HG02759 (cell line): ENCODE measurements around the gene CC2D1A.
"Not testable (repeated sequence)": the region's sequence is repeated elsewhere in the genome, so short reads cannot be mapped to it uniquely, and the experiment has no call there.

Experiments used
- ATAC-seq: cut with Tn5 transposase; IDR thresholded peaks from one replicate; pipeline ENCODE4 v1.9.1; 2021; ENCODE audit warnings: mild to moderate bottlenecking, moderate library complexity; ENCODE audit not compliant: unreplicated experiment

Gene CC2D1A

DNA sequence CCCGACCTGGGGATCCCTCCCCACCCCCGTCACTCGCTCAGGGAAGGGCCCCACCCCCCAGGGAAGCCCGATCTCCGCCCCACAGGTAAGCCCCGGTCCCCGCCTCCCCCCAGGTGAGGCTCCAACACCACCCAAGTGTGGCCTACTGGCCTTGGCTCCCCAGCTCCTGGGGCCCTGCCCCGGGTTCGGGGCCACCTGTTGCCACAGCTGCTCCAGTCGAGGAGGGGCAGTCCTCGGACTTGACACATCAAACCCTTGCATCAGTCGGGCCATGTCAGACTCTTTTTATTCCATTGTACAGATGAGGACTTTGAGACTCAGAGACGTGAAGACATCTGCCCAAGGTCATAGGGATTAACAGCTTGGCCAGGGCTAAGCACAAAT is 512 bp downstream of the CC2D1A start:
- ATAC-seq = peak; percentile 8

DNA sequence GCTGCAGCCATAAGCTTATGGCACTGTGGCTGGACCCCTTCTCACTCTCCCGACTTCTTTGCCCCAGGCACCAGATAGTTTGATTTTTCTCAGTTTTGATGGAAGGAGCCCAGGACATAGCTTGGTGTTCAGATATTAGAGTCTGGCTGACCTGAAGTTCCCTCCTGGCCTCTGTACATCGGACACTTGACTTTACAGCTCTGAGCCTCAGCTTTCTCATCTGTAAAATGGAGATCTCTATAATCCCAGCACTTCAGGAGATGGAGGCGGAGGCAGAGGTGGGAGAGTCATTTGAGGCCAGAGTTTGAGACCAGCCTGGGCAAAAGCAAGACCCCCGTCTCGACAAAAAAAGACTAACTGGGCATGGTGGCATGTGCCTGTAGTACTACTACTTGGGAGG is 909 bp downstream of the CC2D1A start:
- ATAC-seq = no peak

DNA sequence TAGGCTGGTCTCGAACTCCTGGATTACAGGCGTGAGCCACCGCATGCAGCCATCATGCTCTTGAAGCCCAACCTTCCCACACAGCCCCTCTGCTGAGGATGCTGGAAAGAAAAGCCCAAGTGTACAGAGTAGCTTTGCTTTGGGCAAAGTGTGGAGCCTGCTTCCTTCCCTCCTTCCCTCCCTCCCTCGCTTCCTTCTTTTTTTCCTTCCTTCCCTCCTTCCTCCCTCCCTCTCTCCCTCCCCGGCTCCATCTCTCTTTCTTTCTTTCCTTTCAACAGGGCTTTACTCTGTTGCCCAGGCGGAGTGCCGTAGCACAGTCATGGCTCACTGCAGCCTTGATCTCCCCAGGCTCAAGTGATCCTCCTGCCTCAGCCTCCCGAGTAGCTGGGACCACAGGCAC is 2.7 kb downstream of the CC2D1A start:
- ATAC-seq = no peak

DNA sequence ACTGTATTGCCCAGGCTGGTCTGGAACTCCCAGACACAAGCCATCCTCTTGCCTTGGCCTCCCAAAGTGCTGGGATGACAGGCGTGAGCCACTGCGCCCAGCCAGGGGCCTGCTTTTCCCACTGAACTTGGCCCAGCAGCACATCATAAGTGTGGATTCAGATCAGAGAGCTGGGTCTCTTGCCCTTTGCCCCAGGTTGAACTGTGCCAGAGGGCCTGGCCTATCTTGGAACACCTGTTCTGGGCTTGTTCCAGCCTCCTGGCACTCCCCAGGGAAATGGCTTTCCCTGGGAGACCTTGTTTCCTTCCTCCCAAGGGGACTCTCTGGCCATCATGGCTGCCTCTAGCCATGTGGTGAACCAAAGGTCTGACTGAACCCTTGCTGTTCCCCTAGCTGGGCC is 3.4 kb downstream of the CC2D1A start:
- no peak for ATAC-seq

DNA sequence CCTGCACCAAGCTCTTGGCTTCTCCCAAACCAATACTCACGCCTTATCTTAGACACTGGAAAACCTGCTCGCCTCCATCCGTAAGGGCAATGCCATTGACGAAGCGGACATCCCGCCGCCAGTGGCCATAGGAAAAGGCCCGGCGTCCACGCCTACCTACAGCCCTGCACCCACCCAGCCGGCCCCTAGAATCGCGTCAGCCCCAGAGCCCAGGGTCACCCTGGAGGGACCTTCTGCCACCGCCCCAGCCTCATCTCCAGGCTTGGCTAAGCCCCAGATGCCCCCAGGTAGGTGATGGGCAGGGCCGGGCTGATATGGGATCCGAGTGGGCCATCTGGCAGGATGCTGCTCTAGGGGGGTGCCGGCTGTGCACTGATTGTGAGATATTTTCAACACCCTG is 7.4 kb downstream of the CC2D1A start:
- no peak for ATAC-seq

DNA sequence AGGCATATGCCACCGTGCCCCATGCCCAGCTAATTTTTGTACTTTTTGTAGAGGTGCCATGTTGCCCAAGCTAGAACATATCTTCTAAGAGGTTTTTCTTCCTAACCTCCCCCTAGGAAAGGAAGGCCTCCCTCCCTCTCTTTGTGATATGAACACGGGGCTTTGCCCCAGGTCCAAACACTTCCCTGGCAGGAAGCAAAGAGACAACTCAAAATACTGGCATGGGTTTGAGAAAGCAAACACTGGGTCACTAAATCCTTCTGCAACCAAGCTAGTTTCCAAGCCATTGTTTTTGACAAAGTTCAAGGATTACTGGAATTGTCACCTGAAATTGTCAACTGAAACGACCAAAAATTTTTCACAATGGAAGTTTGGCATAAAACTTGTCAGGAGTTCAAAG is 8.8 kb downstream of the CC2D1A start:
- ATAC-seq = no peak

DNA sequence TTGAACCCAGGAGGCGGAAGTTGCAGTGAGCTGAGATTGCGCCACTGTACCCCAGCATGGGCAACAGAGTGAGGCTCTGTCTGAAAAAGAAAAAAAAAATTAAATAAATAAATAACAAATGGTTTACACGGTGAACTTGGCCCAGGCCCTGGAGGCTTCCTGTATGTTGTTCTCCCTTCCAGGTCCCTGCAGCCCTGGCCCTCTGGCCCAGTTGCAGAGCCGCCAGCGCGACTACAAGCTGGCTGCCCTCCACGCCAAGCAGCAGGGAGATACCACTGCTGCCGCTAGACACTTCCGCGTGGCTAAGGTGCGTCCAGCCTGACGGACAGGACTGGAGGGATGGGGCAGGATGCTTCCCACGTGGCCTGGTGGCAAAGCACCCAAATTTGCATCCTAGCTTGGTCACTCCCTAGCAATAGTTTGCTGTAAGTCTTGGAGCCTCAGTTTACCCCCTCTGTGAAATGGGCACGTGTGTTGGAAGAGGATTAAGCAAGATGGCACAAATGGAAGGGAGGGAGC is 11.9 kb downstream of the CC2D1A start:
- ATAC-seq = no peak

DNA sequence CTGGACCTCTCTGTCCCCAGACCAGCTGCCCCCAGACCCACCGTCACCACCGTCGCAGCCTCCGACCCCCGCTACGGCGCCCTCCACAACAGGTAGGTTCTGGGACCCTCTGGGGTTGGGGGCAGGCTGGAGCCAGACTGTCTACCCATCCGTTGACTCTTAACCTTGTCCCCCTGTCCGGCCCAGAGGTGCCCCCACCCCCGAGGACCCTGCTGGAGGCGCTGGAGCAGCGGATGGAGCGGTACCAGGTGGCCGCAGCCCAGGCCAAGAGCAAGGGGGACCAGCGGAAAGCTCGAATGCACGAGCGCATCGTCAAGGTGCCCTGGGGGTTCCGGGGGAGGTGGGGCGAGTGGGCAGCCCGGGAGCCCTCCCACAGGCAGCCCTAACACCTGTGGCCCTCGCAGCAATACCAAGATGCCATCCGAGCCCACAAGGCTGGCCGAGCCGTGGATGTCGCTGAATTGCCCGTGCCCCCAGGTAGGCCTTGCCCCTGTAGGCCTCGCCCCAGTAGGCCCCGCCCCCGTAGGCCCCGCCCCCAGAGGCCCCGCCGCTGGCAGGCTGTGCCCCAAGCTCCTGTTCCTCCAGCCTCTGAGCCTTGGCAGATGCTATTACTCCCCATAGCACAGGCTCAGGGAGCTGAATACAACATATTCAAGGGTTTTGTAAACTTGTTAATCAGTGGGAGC is 12.9 kb downstream of the CC2D1A start:
- ATAC-seq = no peak

DNA sequence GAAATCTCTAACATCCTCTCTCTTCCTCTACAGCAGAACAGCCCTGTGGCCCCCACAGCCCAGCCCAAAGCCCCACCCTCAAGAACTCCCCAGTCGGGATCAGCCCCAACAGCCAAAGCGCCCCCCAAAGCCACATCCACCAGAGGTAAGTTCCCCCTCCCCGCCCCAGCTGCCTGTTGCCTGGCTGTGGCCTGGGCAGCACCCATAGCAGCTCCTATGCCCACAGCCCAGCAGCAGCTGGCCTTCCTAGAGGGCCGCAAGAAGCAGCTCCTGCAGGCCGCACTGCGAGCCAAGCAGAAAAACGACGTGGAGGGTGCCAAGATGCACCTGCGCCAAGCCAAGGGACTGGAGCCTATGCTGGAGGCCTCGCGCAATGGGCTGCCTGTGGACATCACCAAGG is 14.5 kb downstream of the CC2D1A start:
- ATAC-seq = no peak

DNA sequence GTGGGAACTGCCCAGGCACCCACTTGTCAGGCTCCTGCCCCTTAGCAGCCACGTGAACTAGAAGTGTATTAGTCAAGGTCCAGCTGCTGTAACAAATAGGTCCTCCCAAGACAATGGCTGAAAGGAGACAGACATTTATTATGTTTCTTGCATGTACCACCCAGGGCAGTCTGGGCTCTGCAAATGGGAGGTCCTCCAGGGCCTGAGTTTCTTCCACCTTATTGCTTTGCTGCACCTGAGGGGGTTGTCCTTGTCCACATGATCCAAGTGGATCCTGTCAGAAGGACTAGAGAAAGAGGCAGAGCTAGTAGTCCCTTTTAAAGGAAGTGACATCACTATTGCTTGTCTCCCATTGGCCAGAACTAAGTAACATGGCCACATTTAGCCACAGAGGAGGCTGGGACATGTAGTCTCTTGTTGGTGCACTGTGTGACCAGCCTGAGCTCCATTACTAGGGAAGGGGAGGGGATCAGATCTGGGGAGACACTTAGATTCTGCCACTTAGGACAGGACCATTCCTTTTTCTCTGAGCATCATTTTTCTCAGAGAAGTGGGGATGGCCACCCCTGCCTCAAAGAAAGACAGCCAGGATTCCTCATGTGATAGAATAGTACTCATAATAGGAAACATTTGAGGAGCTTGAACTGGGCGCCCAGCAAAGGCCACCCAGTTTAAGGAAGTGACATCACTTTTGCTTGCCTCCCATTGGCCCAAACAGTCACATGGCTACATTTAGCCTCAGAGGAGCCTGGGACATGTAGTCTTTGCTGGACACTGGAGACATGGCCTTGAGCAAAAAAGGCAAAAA is 15.1 kb downstream of the CC2D1A start:
- no peak for ATAC-seq

DNA sequence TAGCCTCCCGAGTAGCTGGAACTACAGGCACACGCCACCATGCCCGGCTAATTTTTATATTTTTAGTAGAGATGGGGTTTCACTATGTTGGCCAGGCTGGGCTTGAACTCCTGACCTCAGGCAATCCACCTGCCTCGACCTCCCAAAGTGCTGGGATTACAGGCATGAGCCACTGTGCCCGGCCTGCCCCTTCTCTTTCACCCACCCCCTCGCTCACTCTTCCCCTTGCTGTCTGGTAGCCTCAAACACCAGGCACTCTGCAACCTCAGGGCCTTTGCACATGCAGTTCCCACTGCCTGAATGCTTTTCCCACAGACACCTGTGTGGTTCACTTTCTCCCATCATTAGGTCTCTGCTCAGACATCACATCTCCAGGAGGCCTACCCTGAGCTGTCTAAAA is 16.1 kb downstream of the CC2D1A start:
- not testable (repeated sequence) for ATAC-seq

DNA sequence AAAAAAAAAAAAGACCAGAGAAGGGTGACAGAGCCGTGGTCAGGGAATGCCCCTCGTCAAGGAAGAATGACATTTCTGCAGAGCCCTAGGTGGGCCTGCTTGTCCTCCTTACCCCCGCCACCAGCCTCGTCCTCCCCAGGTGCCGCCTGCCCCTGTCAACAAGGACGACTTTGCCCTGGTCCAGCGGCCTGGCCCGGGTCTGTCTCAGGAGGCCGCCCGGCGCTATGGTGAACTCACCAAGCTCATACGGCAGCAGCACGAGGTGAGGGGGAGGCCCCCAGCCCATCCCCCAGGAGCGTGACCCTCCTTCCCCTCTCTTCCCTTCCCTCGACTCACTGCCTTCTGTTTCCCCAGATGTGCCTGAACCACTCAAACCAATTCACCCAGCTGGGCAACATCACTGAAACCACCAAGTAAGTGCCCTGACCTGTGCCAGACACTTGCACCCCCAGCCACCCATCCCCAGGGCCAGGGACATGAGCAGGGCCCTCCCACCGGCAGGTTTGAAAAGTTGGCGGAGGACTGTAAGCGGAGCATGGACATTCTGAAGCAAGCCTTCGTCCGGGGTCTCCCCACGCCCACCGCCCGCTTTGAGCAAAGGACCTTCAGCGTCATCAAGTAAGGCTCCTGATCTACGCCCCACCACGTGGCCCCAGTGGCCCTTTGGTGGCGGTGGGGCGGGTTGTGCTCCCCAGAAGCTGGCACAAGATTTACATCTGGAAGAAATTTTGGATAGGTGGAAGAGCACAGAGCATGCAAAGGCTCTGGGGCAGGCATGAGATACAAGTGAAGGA is 17.4 kb downstream of the CC2D1A start:
- no peak for ATAC-seq

DNA sequence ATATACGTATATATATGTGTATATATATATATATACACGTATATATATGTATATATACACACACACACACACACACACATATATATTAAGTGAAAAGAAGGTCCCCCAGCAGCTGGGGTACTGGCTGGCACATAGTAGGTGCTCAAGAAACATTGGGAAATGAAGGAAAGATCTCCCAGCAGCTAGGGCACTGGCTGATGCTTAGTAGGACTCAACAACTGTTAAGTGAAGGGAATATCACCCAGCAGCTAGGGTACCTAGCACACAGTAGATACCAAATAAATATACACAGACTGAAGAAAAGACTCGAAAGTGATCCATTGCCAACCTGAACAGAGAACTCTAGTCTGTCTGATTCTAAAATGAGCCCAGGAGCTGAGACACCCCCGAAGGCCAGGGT is 20.0 kb downstream of the CC2D1A start:
- ATAC-seq = no peak

DNA sequence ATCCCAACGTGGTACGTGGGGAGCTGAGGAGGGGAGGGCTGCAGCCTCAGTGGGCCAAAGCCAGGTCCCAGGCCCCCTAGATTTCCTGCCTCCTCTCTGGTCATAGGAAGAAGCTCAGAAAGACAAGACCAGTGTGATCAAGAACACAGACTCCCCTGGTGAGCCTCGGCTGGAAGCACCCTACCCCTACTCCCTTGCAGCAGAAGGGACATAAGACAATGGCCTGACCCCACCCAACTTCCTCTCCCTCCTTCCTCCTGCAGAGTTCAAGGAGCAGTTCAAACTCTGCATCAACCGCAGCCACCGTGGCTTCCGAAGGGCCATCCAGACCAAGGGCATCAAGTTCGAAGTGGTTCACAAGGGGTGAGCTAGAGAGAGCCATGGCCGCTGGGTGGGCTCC is 20.7 kb downstream of the CC2D1A start:
- no peak for ATAC-seq

DNA sequence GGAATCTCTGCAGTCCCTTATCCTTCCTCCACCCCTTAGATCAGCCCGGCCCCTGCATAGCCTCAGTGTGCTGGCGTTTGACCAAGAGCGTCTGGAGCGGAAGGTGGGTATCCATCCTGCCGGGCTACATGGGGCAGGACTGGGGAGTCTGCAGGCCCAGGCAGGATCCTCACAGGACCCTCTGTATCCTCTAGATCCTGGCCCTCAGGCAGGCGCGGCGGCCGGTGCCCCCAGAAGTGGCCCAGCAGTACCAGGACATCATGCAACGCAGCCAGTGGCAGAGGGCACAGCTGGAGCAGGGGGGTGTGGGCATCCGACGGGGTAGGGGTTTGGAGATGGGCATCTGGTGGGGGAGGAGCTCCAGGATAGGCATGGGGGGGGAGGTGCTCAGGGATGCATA is 23.3 kb downstream of the CC2D1A start:
- no peak for ATAC-seq

DNA sequence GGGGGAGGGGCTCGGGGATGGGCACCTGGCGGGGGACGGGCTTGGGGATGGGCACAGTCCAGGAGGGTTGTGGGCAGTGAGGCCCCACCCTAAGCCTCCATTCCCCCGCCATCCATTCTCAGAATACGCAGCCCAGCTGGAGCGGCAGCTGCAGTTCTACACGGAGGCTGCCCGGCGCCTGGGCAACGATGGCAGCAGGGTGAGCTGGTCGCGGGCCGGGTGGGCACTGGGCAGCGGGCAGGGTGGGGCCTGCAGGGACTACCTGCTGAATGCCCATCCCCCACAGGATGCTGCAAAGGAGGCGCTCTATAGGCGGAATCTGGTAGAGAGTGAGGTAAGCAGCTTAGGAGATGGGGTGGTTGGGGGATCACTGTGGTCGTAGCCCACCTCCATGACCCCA is 24.0 kb downstream of the CC2D1A start:
- no peak for ATAC-seq

DNA sequence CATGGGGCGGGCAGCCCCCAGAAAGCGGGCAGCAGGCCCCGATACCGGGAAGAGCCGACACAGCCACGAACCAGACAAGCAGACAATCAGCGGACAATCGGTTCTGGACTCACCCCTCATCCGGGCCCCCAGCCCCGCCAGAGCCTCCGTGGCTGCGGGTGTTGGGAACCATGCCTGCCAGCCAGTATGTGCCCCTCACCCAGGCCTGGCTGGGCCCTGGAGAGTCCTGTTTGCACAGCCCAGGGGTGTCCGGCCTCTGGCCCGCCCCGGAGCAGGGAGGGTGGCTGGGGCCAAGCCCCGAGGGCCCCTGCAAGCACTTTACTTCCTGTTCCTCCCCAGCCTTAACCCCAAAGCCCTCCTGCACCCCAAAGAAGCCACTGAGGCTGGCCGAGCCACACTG is 24.4 kb downstream of the CC2D1A start:
- ATAC-seq = no peak

DNA sequence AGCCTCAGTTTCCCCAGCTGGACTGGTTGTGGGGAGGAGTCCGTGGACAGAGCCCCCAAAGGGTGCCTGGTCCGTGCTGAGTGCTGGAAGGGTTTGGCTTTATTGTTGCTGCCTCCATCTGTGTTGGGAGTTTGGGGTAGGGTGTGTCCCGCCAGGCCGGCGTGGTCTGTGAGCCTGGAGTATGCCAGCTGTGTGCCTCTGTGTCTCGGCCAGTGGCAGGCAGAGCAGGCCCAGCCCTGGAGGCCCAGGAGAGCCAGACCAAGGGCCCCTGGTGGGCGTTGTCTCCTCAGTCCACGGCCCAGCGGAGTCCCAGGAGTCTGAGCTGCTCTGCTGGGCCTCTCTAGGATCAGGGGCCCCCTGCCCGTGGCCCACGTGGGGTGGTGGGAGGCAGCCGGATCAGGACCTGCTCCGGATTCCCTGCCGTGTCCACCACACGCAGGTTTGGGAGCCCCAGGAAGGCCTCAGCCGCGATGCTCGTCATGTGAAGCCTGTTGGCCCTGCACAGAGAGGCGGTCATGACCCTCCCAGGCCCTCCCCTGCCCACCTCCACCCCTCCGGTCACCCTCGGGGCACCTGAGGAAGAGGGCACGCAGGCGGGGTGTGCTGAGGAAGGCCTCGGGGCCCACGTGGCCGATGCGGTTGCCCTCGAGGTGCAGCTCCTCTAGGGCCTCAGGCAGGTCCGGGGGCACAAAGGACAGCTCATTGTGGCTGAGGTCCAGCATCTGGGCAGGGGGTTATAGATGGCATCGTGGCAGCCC is 25.6 kb downstream of the CC2D1A start:
- no peak for ATAC-seq

DNA sequence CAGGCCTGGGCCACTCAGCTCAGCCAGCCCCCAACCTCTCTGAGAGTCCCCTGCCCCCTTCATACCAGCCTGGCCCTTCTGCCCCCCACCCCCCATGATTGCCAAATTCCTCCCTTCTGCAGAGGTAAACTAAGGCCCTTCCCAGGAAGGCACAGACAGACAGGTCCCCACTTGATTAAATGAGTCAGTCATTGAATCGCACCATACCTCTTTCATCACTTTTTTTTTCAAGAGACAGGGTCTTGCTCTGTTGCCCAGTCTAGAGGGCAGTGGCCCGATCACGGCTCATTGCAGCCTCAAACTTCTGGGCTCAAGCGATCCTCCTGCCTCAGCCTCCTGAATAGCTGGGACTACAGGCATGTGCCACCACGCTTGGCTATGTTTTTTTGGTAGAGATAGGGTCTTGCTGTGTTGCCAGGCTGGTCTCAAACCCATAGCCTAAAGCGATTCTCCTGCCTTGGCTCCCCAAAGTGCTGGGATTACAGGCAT is 26.2 kb downstream of the CC2D1A start:
- no peak for ATAC-seq

DNA sequence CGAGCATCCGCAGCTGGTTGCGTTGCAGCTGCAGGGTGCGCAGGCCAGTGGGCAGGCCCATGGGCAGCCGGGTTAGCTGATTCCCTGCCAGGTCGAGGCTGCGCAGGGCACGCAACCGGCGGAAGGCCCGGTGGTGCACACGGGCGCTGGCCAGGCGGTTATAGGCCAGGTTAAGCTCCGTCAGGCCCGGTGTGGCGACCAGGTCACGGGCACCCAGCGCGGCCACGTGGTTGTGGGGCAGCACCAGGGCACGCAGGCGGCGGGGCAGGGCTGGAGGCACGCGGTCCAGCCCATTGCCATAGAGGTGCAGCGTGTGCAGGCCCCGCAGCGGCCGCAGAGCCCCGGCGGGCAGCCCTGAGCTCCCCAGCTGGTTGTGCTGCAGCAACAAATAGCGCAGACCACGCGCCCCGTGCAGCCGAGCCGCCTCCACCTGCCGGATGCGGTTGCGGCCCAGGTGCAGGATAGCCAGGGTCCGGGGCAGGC is 27.0 kb downstream of the CC2D1A start:
- no peak for ATAC-seq

DNA sequence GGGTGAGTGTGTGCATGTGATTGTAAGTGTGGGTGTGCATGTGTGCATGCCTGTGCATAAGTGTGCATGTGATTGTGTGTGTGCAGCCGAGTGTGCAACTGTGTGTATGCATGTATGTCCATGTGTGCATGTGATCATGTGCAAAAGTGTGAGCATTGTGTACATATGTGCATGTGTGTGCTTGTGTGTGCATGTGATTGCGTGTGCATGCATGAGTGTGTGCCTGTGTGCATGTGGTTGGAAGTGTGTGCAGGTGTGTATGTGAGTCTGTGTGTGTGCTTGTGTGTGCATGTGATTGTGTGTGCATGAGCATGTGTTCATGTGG is 28.7 kb downstream of the CC2D1A start:
- ATAC-seq = no peak
